KMS-11 (cell line): ENCODE measurements around the gene STAC2.

Source experiments
- H2AFZ ChIP-seq: fragments of 200-600 bp; sonication (generic); 2 replicates; pipeline ENCODE4 v1.6.1; 2016; ENCODE audit warnings: antibody characterized with exemption, mixed run types, low read depth
- H3K27ac ChIP-seq: fragments of 200-600 bp; sonication (generic); 2 replicates; pipeline ENCODE4 v1.6.1; 2016; ENCODE audit warnings: mild to moderate bottlenecking, mixed run types
- H3K27me3 ChIP-seq: fragments of 200-600 bp; sonication (generic); 2 replicates; pipeline ENCODE4 v1.6.1; 2017; ENCODE audit warnings: mild to moderate bottlenecking, low read depth, mixed run types, moderate library complexity; ENCODE audit not compliant: insufficient read depth
- H3K36me3 ChIP-seq: fragments of 200-600 bp; sonication (generic); 2 replicates; pipeline ENCODE4 v1.6.1; 2017; ENCODE audit warnings: mild to moderate bottlenecking, mixed run types; ENCODE audit not compliant: insufficient read depth
- H3K4me1 ChIP-seq: fragments of 200-600 bp; sonication (generic); 2 replicates; pipeline ENCODE4 v1.6.1; 2016; ENCODE audit warnings: mild to moderate bottlenecking, low read depth, mixed run types; ENCODE audit not compliant: poor library complexity, severe bottlenecking
- H3K4me2 ChIP-seq: fragments of 200-600 bp; sonication (generic); 2 replicates; pipeline ENCODE4 v1.7.0; 2016; ENCODE audit warnings: mild to moderate bottlenecking, mixed run types
- H3K4me3 ChIP-seq: fragments of 200-600 bp; sonication (generic); IDR thresholded peaks from 2 replicates; pipeline ENCODE4 v1.6.1; 2017; ENCODE audit warnings: low read depth, low read length, mixed read lengths; ENCODE audit not compliant: insufficient read depth
- H3K79me2 ChIP-seq: fragments of 200-600 bp; sonication (generic); 2 replicates; pipeline ENCODE4 v1.6.1; 2016; ENCODE audit warnings: low read depth, mixed run types; ENCODE audit not compliant: insufficient read depth
- H3K9ac ChIP-seq: fragments of 200-600 bp; sonication (generic); 2 replicates; pipeline ENCODE4 v1.6.1; 2016; ENCODE audit warnings: mild to moderate bottlenecking, mixed run types
- H4K20me1 ChIP-seq: fragments of 200-600 bp; sonication (generic); 2 replicates; pipeline ENCODE4 v1.6.1; 2016; ENCODE audit warnings: mild to moderate bottlenecking, mixed run types; ENCODE audit not compliant: insufficient read depth
- CTCF ChIP-seq: fragments of 200-600 bp; sonication (generic); conservative IDR thresholded peaks from 2 replicates; pipeline ENCODE4 v1.6.1; 2017; ENCODE audit warnings: low read depth, mild to moderate bottlenecking, antibody characterized with exemption, low read length, moderate library complexity, mixed read lengths

Gene STAC2

DNA sequence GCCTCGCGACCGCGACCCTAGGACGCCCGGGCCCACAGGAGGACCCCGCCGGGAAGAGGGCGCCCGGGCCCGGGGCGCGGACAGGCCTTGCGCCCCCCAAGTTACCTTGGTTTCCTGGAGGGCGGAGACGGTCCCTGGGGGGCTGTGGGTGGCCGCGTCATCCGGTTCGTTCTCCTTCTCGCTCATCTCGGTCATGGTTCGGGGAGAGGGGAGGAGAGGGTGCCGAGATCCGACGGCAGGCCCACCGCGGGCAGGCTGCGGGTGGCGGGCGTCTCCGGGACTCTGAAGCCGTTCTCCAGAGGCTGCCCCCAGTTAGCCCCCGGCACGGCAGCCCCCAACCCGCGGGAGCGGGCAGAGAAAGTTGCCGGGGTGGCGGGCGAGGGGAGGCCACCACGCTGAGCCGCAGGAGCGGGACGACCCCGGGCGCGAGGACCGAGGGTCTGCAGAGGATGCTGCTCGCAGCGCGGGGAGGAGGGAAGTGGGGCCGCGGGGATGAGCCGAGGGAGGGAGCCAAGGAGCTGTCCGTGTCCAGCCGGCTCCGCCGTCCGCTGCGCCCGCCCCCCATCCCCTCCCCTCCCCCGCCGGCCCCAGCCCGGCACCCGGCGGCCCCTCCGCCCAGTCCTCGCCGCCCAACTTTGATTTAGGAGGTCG lies at the start of gene STAC2:
TSS of gene STAC2 (minus strand) at position 638 of the 651 bp plus-strand sequence. CDS start at position 195, 443 bp downstream.
- no peak within 1 kb of the TSS for H3K27ac ChIP-seq
- no peaks in the 10 kb centered on the region for H3K79me2 ChIP-seq
- no peak within 1 kb of the TSS for H3K4me2 ChIP-seq
- no peaks in the 10 kb centered on the region for H4K20me1 ChIP-seq
- no peaks in the 10 kb centered on the region for H3K4me1 ChIP-seq
- H3K4me3 ChIP-seq: no peak within 1 kb of the TSS
- TF ChIP-seq CTCF: no peak
- H3K9ac ChIP-seq: no peak within 1 kb of the TSS
- H3K36me3 ChIP-seq: no peaks in the 10 kb centered on the region
- no peak within 1 kb of the TSS for H2AFZ ChIP-seq
- peaks cover 50% of the 10 kb centered on the region for H3K27me3 ChIP-seq

GRCh38 chr17:39271546-39271945 lies 45.8 kb upstream of the STAC2 start:
- TF ChIP-seq CTCF: no peak
- Histone ChIP-seq H3K27me3 (no peaks in the 10 kb centered on the region), H3K4me2 (no peak overlapping the region), H3K9ac (no peak overlapping the region), H3K4me3 (no peak overlapping the region), H3K36me3 (no peaks in the 10 kb centered on the region), H3K27ac (no peak overlapping the region), H3K79me2 (no peaks in the 10 kb centered on the region), H3K4me1 (no peaks in the 10 kb centered on the region), H2AFZ (no peak overlapping the region), H4K20me1 (no peaks in the 10 kb centered on the region)

DNA sequence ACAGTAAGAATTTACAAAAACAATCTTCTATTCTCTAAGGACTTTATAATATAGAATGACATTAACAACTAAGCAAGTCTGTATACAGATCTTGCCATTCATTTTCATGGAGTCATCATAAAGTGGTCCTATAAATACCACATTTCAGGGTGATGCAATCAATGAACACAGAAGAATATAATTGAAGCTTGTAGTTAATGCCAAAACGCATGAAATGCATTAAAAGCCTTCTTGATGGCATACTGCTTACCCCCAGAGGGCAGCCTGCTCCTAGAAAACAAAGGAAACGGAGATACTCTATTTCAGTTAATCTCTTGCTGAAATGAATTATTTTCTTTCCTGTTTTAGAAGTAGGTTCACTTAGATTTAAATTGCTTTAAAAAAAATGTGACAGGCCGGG lies 45.2 kb upstream of the STAC2 start:
- no peaks in the 10 kb centered on the region for H3K79me2 ChIP-seq
- H2AFZ ChIP-seq: no peak overlapping the region
- no peak overlapping the region for H3K4me3 ChIP-seq
- H3K4me2 ChIP-seq: no peak overlapping the region
- H3K36me3 ChIP-seq: no peaks in the 10 kb centered on the region
- no peaks in the 10 kb centered on the region for H3K27me3 ChIP-seq
- no peaks in the 10 kb centered on the region for H4K20me1 ChIP-seq
- no peak; the same call in 1 of the 2 replicates for TF ChIP-seq CTCF
- H3K27ac ChIP-seq: no peak overlapping the region
- H3K4me1 ChIP-seq: no peaks in the 10 kb centered on the region
- H3K9ac ChIP-seq: no peak overlapping the region

GRCh38 chr17:39264119-39264518 lies 38.4 kb upstream of the STAC2 start:
- Histone ChIP-seq H3K4me3 (no peak overlapping the region), H3K27me3 (no peaks in the 10 kb centered on the region), H3K79me2 (no peaks in the 10 kb centered on the region), H3K36me3 (no peaks in the 10 kb centered on the region), H3K4me1 (no peaks in the 10 kb centered on the region), H3K9ac (no peak overlapping the region), H2AFZ (no peak overlapping the region), H3K27ac (no peak overlapping the region), H3K4me2 (no peak overlapping the region), H4K20me1 (no peaks in the 10 kb centered on the region)
- TF ChIP-seq CTCF: no peak
